HUES6 (cell line): Measurements from ENCODE around the gene SUMO3.

Experiments
- H3K27ac ChIP-seq: 2 replicates; pipeline ENCODE4 v1.7.0; 2013; ENCODE audit warnings: low read depth, mild to moderate bottlenecking, low read length, inconsistent platforms
- H3K27me3 ChIP-seq: 2 replicates; pipeline ENCODE4 v1.6.1; 2013; ENCODE audit warnings: low read length; ENCODE audit not compliant: control insufficient read depth, insufficient read depth
- H3K36me3 ChIP-seq: 2 replicates; pipeline ENCODE4 v1.6.1; 2013; ENCODE audit warnings: low read length; ENCODE audit not compliant: control insufficient read depth, insufficient read depth
- H3K4me1 ChIP-seq: 2 replicates; pipeline ENCODE4 v1.6.1; 2013; ENCODE audit warnings: low read length; ENCODE audit not compliant: control insufficient read depth, insufficient read depth
- H3K4me3 ChIP-seq: 2 replicates; pipeline ENCODE4 v1.5.1; 2013; ENCODE audit warnings: low read depth, low read length
- H3K9ac ChIP-seq: one replicate; pipeline ENCODE4 v1.6.1; 2013; ENCODE audit warnings: mild to moderate bottlenecking, low read length
- H3K9me3 ChIP-seq: 2 replicates; pipeline ENCODE4 v1.6.1; 2013; ENCODE audit warnings: low read depth, low read length; ENCODE audit not compliant: control insufficient read depth, insufficient read depth

Gene SUMO3

GRCh38 chr21:44763050-44763378 is 54.8 kb downstream of the SUMO3 start:
- Histone ChIP-seq H3K4me3 (no peak overlapping the region), H3K36me3 (no peaks in the 10 kb centered on the region), H3K27me3 (no peaks in the 10 kb centered on the region), H3K4me1 (peaks cover 43% of the 10 kb centered on the region), H3K9me3 (0 out of 2 replicates have a peak, but pooled peaks cover 4% of the 10 kb centered on the region), H3K9ac (no peak overlapping the region), H3K27ac (no peak overlapping the region)

- Histone ChIP-seq H3K4me3 (no peak overlapping the region), H3K4me1 (peaks cover 38% of the 10 kb centered on the region), H3K27me3 (no peaks in the 10 kb centered on the region), H3K36me3 (no peaks in the 10 kb centered on the region), H3K9ac (no peak overlapping the region), H3K27ac (no peak overlapping the region), H3K9me3 (0 out of 2 replicates have a peak, but pooled peaks cover 4% of the 10 kb centered on the region)
Measured at GRCh38 chr21:44762221-44763049, 55.4 kb downstream of the SUMO3 start.

GRCh38 chr21:44761747-44762208 is 56.1 kb downstream of the SUMO3 start:
- Histone ChIP-seq H3K9me3 (0 out of 2 replicates have a peak, but pooled peaks cover 4% of the 10 kb centered on the region), H3K27me3 (no peaks in the 10 kb centered on the region), H3K27ac (no peak overlapping the region), H3K4me1 (peaks cover 36% of the 10 kb centered on the region), H3K9ac (no peak overlapping the region), H3K36me3 (no peaks in the 10 kb centered on the region), H3K4me3 (no peak overlapping the region)

- Histone ChIP-seq H3K4me1 (peaks cover 30% of the 10 kb centered on the region), H3K27ac (no peak overlapping the region), H3K27me3 (no peaks in the 10 kb centered on the region), H3K9ac (no peak overlapping the region), H3K36me3 (no peaks in the 10 kb centered on the region), H3K4me3 (no peak overlapping the region), H3K9me3 (0 out of 2 replicates have a peak, but pooled peaks cover 4% of the 10 kb centered on the region)
Measured at GRCh38 chr21:44761011-44761729, 56.7 kb downstream of the SUMO3 start.

- Histone ChIP-seq H3K27ac (no peak overlapping the region), H3K27me3 (no peaks in the 10 kb centered on the region), H3K4me3 (no peak overlapping the region), H3K36me3 (no peaks in the 10 kb centered on the region), H3K9ac (no peak overlapping the region), H3K9me3 (peaks cover 4% of the 10 kb centered on the region; the same call in 1 of the 2 replicates), H3K4me1 (peaks cover 22% of the 10 kb centered on the region)
Measured at GRCh38 chr21:44760376-44760775, 57.5 kb downstream of the SUMO3 start.

- H3K4me3 ChIP-seq = no peak overlapping the region
- H3K9ac ChIP-seq = no peak overlapping the region
- no peaks in the 10 kb centered on the region for H3K27me3 ChIP-seq
- peaks cover 16% of the 10 kb centered on the region for H3K4me1 ChIP-seq
- no peak overlapping the region for H3K27ac ChIP-seq
- H3K36me3 ChIP-seq = no peaks in the 10 kb centered on the region
- peaks cover 9% of the 10 kb centered on the region; the same call in 1 of the 2 replicates for H3K9me3 ChIP-seq
Measured at GRCh38 chr21:44759628-44760285, 58.1 kb downstream of the SUMO3 start.

- H3K9ac ChIP-seq = no peak overlapping the region
- H3K9me3 ChIP-seq = peaks cover 14% of the 10 kb centered on the region; the same call in 1 of the 2 replicates
- H3K27ac ChIP-seq = no peak overlapping the region
- no peaks in the 10 kb centered on the region for H3K36me3 ChIP-seq
- H3K4me1 ChIP-seq = peaks cover 12% of the 10 kb centered on the region
- no peak overlapping the region for H3K4me3 ChIP-seq
- no peaks in the 10 kb centered on the region for H3K27me3 ChIP-seq
Measured at GRCh38 chr21:44758781-44759627, 58.9 kb downstream of the SUMO3 start.

GRCh38 chr21:44758141-44758561 is 59.7 kb downstream of the SUMO3 start:
- H3K4me3 ChIP-seq = no peak overlapping the region
- H3K9ac ChIP-seq = no peak overlapping the region
- H3K4me1 ChIP-seq = peaks cover 12% of the 10 kb centered on the region
- H3K36me3 ChIP-seq = no peaks in the 10 kb centered on the region
- no peaks in the 10 kb centered on the region for H3K27me3 ChIP-seq
- peaks cover 19% of the 10 kb centered on the region; the same call in 1 of the 2 replicates for H3K9me3 ChIP-seq
- no peak overlapping the region for H3K27ac ChIP-seq

- Histone ChIP-seq H3K27ac (no peak overlapping the region), H3K4me3 (no peak overlapping the region), H3K9ac (no peak overlapping the region), H3K27me3 (no peaks in the 10 kb centered on the region), H3K9me3 (peaks cover 20% of the 10 kb centered on the region), H3K36me3 (no peaks in the 10 kb centered on the region), H3K4me1 (peaks cover 13% of the 10 kb centered on the region)
Measured at GRCh38 chr21:44757731-44758130, 60.1 kb downstream of the SUMO3 start.

- Histone ChIP-seq H3K4me1 (peaks cover 20% of the 10 kb centered on the region), H3K36me3 (no peaks in the 10 kb centered on the region), H3K9me3 (peaks cover 18% of the 10 kb centered on the region), H3K27me3 (no peaks in the 10 kb centered on the region), H3K4me3 (no peak overlapping the region), H3K27ac (no peak overlapping the region), H3K9ac (no peak overlapping the region)
Measured at GRCh38 chr21:44756423-44757185, 61.3 kb downstream of the SUMO3 start.
